Transverse colon (tissue), 4 donors: ENCODE results near the gene HTR5A.

ENCODE experiments used
- EP300 ChIP-seq: sonication (generic); formaldehyde crosslinking; IDR thresholded peaks from one replicate; pipeline ENCODE4 v1.6.1; 2017; ENCODE audit warnings: antibody characterized with exemption, low read depth
- POLR2A ChIP-seq: fragments of 450-650 bp; IDR thresholded peaks from one replicate; pipeline ENCODE4 v1.6.1; 2016; ENCODE audit warnings: antibody characterized with exemption, mild to moderate bottlenecking, moderate library complexity
- POLR2AphosphoS5 ChIP-seq, 3 donors: sonication (generic); formaldehyde crosslinking; IDR thresholded peaks; one replicate each; pipeline ENCODE4 v1.6.1; 2016; ENCODE audit warnings: antibody characterized with exemption in 3 of 3
- TF ChIP-seq, protein P1 (sequence below), 5 experiments: fragments of 200-600 bp in 3 of 5; fragments of 450-650 bp in 2 of 5; sonication (generic) in 3 of 5; IDR thresholded peaks; 1 replicate in 2 of 5; 2 replicates in 3 of 5; pipeline ENCODE4 v1.5.1; 2016 to 2017; ENCODE audit warnings: antibody characterized with exemption in 5 of 5, inconsistent platforms in 3 of 5, mild to moderate bottlenecking in 2 of 5, moderate library complexity in 1 of 5

DNA sequence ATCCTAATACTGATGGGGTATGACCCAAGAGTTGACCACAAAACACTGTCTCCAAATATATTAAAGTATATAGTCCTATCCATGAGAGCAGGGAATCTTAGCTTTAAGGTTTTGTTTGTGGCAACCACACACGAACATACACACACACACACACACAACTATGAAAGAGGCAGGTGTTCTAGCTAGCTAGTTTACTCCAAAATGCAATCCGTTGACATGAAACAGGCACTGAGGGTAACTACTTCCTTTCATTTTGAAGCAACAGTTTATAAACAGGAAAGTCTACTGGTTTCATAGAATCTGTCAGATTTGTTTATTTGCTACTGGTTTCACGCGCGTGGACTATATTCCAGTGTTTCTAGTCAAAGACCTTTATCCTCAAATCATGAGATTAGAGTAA is 14.8 kb downstream of the HTR5A start:
- TF ChIP-seq, protein P1, sequence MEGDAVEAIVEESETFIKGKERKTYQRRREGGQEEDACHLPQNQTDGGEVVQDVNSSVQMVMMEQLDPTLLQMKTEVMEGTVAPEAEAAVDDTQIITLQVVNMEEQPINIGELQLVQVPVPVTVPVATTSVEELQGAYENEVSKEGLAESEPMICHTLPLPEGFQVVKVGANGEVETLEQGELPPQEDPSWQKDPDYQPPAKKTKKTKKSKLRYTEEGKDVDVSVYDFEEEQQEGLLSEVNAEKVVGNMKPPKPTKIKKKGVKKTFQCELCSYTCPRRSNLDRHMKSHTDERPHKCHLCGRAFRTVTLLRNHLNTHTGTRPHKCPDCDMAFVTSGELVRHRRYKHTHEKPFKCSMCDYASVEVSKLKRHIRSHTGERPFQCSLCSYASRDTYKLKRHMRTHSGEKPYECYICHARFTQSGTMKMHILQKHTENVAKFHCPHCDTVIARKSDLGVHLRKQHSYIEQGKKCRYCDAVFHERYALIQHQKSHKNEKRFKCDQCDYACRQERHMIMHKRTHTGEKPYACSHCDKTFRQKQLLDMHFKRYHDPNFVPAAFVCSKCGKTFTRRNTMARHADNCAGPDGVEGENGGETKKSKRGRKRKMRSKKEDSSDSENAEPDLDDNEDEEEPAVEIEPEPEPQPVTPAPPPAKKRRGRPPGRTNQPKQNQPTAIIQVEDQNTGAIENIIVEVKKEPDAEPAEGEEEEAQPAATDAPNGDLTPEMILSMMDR (IDR thresholded peaks at IDR 0.05), result no peak
- TF ChIP-seq EP300 (no peak), POLR2AphosphoS5 (IDR thresholded peaks at IDR 0.05) (no peak), POLR2A (no peak)
